KMS-11 (cell line): Measurements from ENCODE around the gene MARK2.

ENCODE experiments used
- H2AFZ ChIP-seq: fragments of 200-600 bp; sonication (generic); 2 replicates; pipeline ENCODE4 v1.6.1; 2016; ENCODE audit warnings: antibody characterized with exemption, mixed run types, low read depth
- H3K27ac ChIP-seq: fragments of 200-600 bp; sonication (generic); 2 replicates; pipeline ENCODE4 v1.6.1; 2016; ENCODE audit warnings: mild to moderate bottlenecking, mixed run types
- H3K27me3 ChIP-seq: fragments of 200-600 bp; sonication (generic); 2 replicates; pipeline ENCODE4 v1.6.1; 2017; ENCODE audit warnings: mild to moderate bottlenecking, low read depth, mixed run types, moderate library complexity; ENCODE audit not compliant: insufficient read depth
- H3K36me3 ChIP-seq: fragments of 200-600 bp; sonication (generic); 2 replicates; pipeline ENCODE4 v1.6.1; 2017; ENCODE audit warnings: mild to moderate bottlenecking, mixed run types; ENCODE audit not compliant: insufficient read depth
- H3K4me1 ChIP-seq: fragments of 200-600 bp; sonication (generic); 2 replicates; pipeline ENCODE4 v1.6.1; 2016; ENCODE audit warnings: mild to moderate bottlenecking, low read depth, mixed run types; ENCODE audit not compliant: poor library complexity, severe bottlenecking
- H3K4me2 ChIP-seq: fragments of 200-600 bp; sonication (generic); 2 replicates; pipeline ENCODE4 v1.7.0; 2016; ENCODE audit warnings: mild to moderate bottlenecking, mixed run types
- H3K4me3 ChIP-seq: fragments of 200-600 bp; sonication (generic); IDR thresholded peaks from 2 replicates; pipeline ENCODE4 v1.6.1; 2017; ENCODE audit warnings: low read depth, low read length, mixed read lengths; ENCODE audit not compliant: insufficient read depth
- H3K79me2 ChIP-seq: fragments of 200-600 bp; sonication (generic); 2 replicates; pipeline ENCODE4 v1.6.1; 2016; ENCODE audit warnings: low read depth, mixed run types; ENCODE audit not compliant: insufficient read depth
- H3K9ac ChIP-seq: fragments of 200-600 bp; sonication (generic); 2 replicates; pipeline ENCODE4 v1.6.1; 2016; ENCODE audit warnings: mild to moderate bottlenecking, mixed run types
- H4K20me1 ChIP-seq: fragments of 200-600 bp; sonication (generic); 2 replicates; pipeline ENCODE4 v1.6.1; 2016; ENCODE audit warnings: mild to moderate bottlenecking, mixed run types; ENCODE audit not compliant: insufficient read depth
- TF ChIP-seq, protein P1 (sequence below): fragments of 200-600 bp; sonication (generic); conservative IDR thresholded peaks from 2 replicates; pipeline ENCODE4 v1.6.1; 2017; ENCODE audit warnings: low read depth, mild to moderate bottlenecking, antibody characterized with exemption, low read length, moderate library complexity, mixed read lengths

The MARK2 gene

GRCh38 chr11:63821411-63821810 lies 17.5 kb upstream of the MARK2 start:
- H3K4me3 ChIP-seq: no peak overlapping the region
- no peak overlapping the region for H3K9ac ChIP-seq
- no peak overlapping the region for H3K27ac ChIP-seq
- no peaks in the 10 kb centered on the region for H3K27me3 ChIP-seq
- H4K20me1 ChIP-seq: no peaks in the 10 kb centered on the region
- no peak overlapping the region for H3K4me2 ChIP-seq
- peaks cover 5% of the 10 kb centered on the region; the same call in 1 of the 2 replicates for H3K36me3 ChIP-seq
- H2AFZ ChIP-seq: no peak overlapping the region
- TF ChIP-seq, protein P1, sequence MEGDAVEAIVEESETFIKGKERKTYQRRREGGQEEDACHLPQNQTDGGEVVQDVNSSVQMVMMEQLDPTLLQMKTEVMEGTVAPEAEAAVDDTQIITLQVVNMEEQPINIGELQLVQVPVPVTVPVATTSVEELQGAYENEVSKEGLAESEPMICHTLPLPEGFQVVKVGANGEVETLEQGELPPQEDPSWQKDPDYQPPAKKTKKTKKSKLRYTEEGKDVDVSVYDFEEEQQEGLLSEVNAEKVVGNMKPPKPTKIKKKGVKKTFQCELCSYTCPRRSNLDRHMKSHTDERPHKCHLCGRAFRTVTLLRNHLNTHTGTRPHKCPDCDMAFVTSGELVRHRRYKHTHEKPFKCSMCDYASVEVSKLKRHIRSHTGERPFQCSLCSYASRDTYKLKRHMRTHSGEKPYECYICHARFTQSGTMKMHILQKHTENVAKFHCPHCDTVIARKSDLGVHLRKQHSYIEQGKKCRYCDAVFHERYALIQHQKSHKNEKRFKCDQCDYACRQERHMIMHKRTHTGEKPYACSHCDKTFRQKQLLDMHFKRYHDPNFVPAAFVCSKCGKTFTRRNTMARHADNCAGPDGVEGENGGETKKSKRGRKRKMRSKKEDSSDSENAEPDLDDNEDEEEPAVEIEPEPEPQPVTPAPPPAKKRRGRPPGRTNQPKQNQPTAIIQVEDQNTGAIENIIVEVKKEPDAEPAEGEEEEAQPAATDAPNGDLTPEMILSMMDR: no peak
- no peaks in the 10 kb centered on the region for H3K4me1 ChIP-seq
- H3K79me2 ChIP-seq: peaks cover 13% of the 10 kb centered on the region

GRCh38 chr11:63826471-63827190 lies 12.3 kb upstream of the MARK2 start:
- Histone ChIP-seq H3K9ac (no peak overlapping the region), H4K20me1 (no peaks in the 10 kb centered on the region), H2AFZ (no peak overlapping the region), H3K4me3 (no peak overlapping the region), H3K4me2 (no peak overlapping the region), H3K79me2 (no peaks in the 10 kb centered on the region), H3K36me3 (peaks cover 5% of the 10 kb centered on the region; the same call in 1 of the 2 replicates), H3K27me3 (no peaks in the 10 kb centered on the region), H3K27ac (no peak overlapping the region), H3K4me1 (no peaks in the 10 kb centered on the region)
- TF ChIP-seq, protein P1: no peak

GRCh38 chr11:63829823-63830489 lies 9.0 kb upstream of the MARK2 start:
- H4K20me1 ChIP-seq: no peaks in the 10 kb centered on the region
- no peaks in the 10 kb centered on the region for H3K79me2 ChIP-seq
- TF ChIP-seq, protein P1: 0 out of 2 replicates have a peak, but pooled peaks have one; percentile 37
- H2AFZ ChIP-seq: no peak overlapping the region
- H3K9ac ChIP-seq: no peak overlapping the region
- no peak overlapping the region for H3K27ac ChIP-seq
- peaks cover 7% of the 10 kb centered on the region for H3K4me1 ChIP-seq
- no peaks in the 10 kb centered on the region for H3K36me3 ChIP-seq
- H3K4me3 ChIP-seq: no peak overlapping the region
- no peak overlapping the region for H3K4me2 ChIP-seq
- no peaks in the 10 kb centered on the region for H3K27me3 ChIP-seq

DNA sequence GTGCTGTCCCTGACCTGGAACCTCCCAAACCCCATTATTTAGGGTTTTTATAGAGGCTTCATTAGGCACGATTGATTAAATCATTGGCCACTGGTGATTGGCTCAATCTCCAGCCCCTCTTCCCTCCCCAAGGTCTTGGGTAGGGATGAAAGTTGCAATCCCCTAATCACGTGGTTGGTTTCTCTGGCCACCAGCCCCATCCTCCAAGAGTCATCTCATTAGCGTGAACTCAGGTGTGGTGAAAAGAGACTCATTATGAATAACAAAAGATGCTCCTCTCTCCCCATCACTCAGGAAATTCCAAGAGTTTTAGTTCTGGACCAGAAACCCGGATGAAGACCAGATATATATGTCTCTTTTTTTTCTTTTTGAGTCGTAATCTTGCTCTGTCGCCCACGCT lies 7.6 kb upstream of the MARK2 start:
- Histone ChIP-seq H4K20me1 (no peaks in the 10 kb centered on the region), H3K9ac (no peak overlapping the region), H3K4me2 (no peak overlapping the region), H3K4me3 (no peak overlapping the region), H3K4me1 (peaks cover 7% of the 10 kb centered on the region), H3K27ac (no peak overlapping the region), H3K27me3 (no peaks in the 10 kb centered on the region), H3K36me3 (no peaks in the 10 kb centered on the region), H3K79me2 (no peaks in the 10 kb centered on the region), H2AFZ (no peak overlapping the region)
- TF ChIP-seq, protein P1: no peak
